Measurements from ENCODE around the gene LACTBL1.

Gene LACTBL1

GRCh38 chr1:22936681-22937080 is 36.0 kb downstream of the LACTBL1 start:
- H3K27me3 ChIP-seq (ENCODE audit: insufficient read depth, low read length), result no peaks in the 10 kb centered on the region
- H3K4me1 ChIP-seq (ENCODE audit: insufficient read depth, low read length), result no peaks in the 10 kb centered on the region
- H3K4me3 ChIP-seq (ENCODE audit: low read length), result no peak overlapping the region
- H3K9ac ChIP-seq (ENCODE audit: low read depth, low read length), result no peak overlapping the region
- no peak overlapping the region for H3K27ac ChIP-seq (ENCODE audit: low read depth, low read length)
- H3K36me3 ChIP-seq (ENCODE audit: insufficient read depth, low read length), result no peaks in the 10 kb centered on the region
- WGBS, result 46% methylated on average over 2 of the region's 2 CpGs
- H3K9me3 ChIP-seq (ENCODE audit: insufficient read depth, low read depth, low read length), result peaks cover 4% of the 10 kb centered on the region; the same call in 1 of the 2 replicates

DNA sequence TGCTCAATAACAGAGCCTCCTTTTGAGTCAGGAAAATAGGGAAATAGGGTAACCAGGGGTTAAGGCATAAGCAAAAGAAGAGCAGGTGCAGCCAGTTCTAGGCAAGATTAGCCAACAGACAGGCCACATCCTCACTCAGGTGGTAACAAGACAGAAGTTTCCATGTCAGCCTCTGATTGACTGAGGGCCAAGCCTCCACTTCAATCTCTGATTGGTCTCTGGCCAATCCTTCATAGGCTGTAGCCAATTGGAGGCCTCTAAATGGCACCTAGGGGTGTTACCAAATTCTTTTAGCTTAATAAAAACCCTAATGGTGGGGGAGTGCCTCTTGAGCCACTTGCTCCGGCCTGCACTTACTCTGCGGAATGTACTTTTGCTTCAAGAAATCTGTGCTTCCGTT is 37.2 kb downstream of the LACTBL1 start:
- WGBS, result 99% methylated on average over 3 of the region's 3 CpGs
- Histone ChIP-seq H3K27ac (ENCODE audit: low read depth, low read length) (no peak overlapping the region), H3K9ac (ENCODE audit: low read depth, low read length) (no peak overlapping the region), H3K9me3 (ENCODE audit: insufficient read depth, low read depth, low read length) (peaks cover 4% of the 10 kb centered on the region; the same call in 1 of the 2 replicates), H3K4me1 (ENCODE audit: insufficient read depth, low read length) (no peaks in the 10 kb centered on the region), H3K36me3 (ENCODE audit: insufficient read depth, low read length) (no peaks in the 10 kb centered on the region), H3K27me3 (ENCODE audit: insufficient read depth, low read length) (no peaks in the 10 kb centered on the region), H3K4me3 (ENCODE audit: low read length) (no peak overlapping the region)

DNA sequence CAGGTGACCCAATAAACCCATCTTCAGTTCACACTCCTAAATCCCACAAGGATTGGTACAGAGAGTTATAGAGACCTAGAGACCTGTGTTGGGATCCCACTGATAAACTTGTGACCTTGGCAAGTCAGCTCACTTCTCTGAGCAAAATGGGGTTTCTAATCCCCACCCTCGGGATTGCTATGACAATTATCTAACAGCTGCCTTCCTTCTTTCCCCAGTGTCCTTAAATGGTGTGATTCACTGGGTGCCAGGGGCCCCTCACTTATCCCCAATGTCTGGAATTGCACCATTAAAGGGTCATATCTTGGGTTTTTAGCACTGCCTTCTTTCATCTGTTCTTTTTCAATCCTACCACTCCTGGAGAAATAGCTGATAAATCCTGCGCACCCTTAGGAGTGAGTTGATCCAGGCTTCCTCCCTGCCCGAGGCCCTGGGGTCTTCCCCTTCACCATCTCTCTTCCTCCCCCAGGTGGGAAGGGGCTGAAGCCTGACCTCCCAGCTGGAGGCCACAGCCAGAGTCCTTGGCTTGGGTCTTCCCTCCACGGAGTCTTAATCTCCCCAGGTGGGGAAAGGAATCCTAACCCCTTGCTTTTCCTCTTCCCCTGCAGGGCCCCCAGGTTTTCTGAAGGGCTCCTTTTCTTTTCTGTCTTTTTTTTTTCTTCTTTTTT is 39.7 kb downstream of the LACTBL1 start:
- Histone ChIP-seq H3K36me3 (ENCODE audit: insufficient read depth, low read length) (no peaks in the 10 kb centered on the region), H3K27me3 (ENCODE audit: insufficient read depth, low read length) (no peaks in the 10 kb centered on the region), H3K9ac (ENCODE audit: low read depth, low read length) (no peak overlapping the region), H3K27ac (ENCODE audit: low read depth, low read length) (no peak overlapping the region), H3K4me3 (ENCODE audit: low read length) (no peak overlapping the region), H3K9me3 (ENCODE audit: insufficient read depth, low read depth, low read length) (0 out of 2 replicates have a peak, but pooled peaks cover 4% of the 10 kb centered on the region), H3K4me1 (ENCODE audit: insufficient read depth, low read length) (no peaks in the 10 kb centered on the region)
- 68% methylated on average over 4 of the region's 4 CpGs for WGBS

- no peak overlapping the region for H3K4me3 ChIP-seq (ENCODE audit: low read length)
Observed at GRCh38 chr1:22930240-22930912, 42.3 kb downstream of the LACTBL1 start.

GRCh38 chr1:22925111-22925510 is 47.6 kb downstream of the LACTBL1 start:
- H3K36me3 ChIP-seq (ENCODE audit: insufficient read depth, low read length), result no peaks in the 10 kb centered on the region
- H3K27ac ChIP-seq (ENCODE audit: low read depth, low read length), result no peak overlapping the region
- H3K27me3 ChIP-seq (ENCODE audit: insufficient read depth, low read length), result no peaks in the 10 kb centered on the region
- H3K9me3 ChIP-seq (ENCODE audit: insufficient read depth, low read depth, low read length), result no peaks in the 10 kb centered on the region
- H3K4me1 ChIP-seq (ENCODE audit: insufficient read depth, low read length), result no peaks in the 10 kb centered on the region
- H3K4me3 ChIP-seq (ENCODE audit: low read length), result no peak overlapping the region
- WGBS, result 95% methylated on average over 9 of the region's 9 CpGs
- no peak overlapping the region for H3K9ac ChIP-seq (ENCODE audit: low read depth, low read length)

More at GRCh38 chr1:22930240-22930912, 42.3 kb downstream of the LACTBL1 start:
- H3K9ac ChIP-seq (ENCODE audit: low read depth, low read length), result no peak overlapping the region
- H3K27ac ChIP-seq (ENCODE audit: low read depth, low read length), result no peak overlapping the region
- no peaks in the 10 kb centered on the region for H3K9me3 ChIP-seq (ENCODE audit: insufficient read depth, low read depth, low read length)
- no peaks in the 10 kb centered on the region for H3K36me3 ChIP-seq (ENCODE audit: insufficient read depth, low read length)
- WGBS, result 54% methylated on average over 10 of the region's 11 CpGs
- H3K4me1 ChIP-seq (ENCODE audit: insufficient read depth, low read length), result no peaks in the 10 kb centered on the region
- no peaks in the 10 kb centered on the region for H3K27me3 ChIP-seq (ENCODE audit: insufficient read depth, low read length)

- Histone ChIP-seq H3K4me3 (ENCODE audit: low read length) (no peak overlapping the region), H3K9me3 (ENCODE audit: insufficient read depth, low read depth, low read length) (no peaks in the 10 kb centered on the region), H3K27ac (ENCODE audit: low read depth, low read length) (no peak overlapping the region), H3K27me3 (ENCODE audit: insufficient read depth, low read length) (no peaks in the 10 kb centered on the region), H3K9ac (ENCODE audit: low read depth, low read length) (no peak overlapping the region), H3K4me1 (ENCODE audit: insufficient read depth, low read length) (no peaks in the 10 kb centered on the region), H3K36me3 (ENCODE audit: insufficient read depth, low read length) (no peaks in the 10 kb centered on the region)
- 94% methylated on average over 1 of the region's 1 CpG for WGBS
Observed at GRCh38 chr1:22922640-22923039, 50.0 kb downstream of the LACTBL1 start.

GRCh38 chr1:22921452-22922126 is 51.1 kb downstream of the LACTBL1 start:
- no peaks in the 10 kb centered on the region for H3K9me3 ChIP-seq (ENCODE audit: insufficient read depth, low read depth, low read length)
- no peak overlapping the region for H3K27ac ChIP-seq (ENCODE audit: low read depth, low read length)
- WGBS, result 95% methylated on average over 8 of the region's 8 CpGs
- H3K27me3 ChIP-seq (ENCODE audit: insufficient read depth, low read length), result no peaks in the 10 kb centered on the region
- H3K4me1 ChIP-seq (ENCODE audit: insufficient read depth, low read length), result no peaks in the 10 kb centered on the region
- no peaks in the 10 kb centered on the region for H3K36me3 ChIP-seq (ENCODE audit: insufficient read depth, low read length)
- no peak overlapping the region for H3K4me3 ChIP-seq (ENCODE audit: low read length)
- H3K9ac ChIP-seq (ENCODE audit: low read depth, low read length), result no peak overlapping the region

- Histone ChIP-seq H3K36me3 (ENCODE audit: insufficient read depth, low read length) (no peaks in the 10 kb centered on the region), H3K4me1 (ENCODE audit: insufficient read depth, low read length) (no peaks in the 10 kb centered on the region), H3K9me3 (ENCODE audit: insufficient read depth, low read depth, low read length) (no peaks in the 10 kb centered on the region), H3K4me3 (ENCODE audit: low read length) (no peak overlapping the region), H3K27ac (ENCODE audit: low read depth, low read length) (no peak overlapping the region), H3K27me3 (ENCODE audit: insufficient read depth, low read length) (no peaks in the 10 kb centered on the region), H3K9ac (ENCODE audit: low read depth, low read length) (no peak overlapping the region)
- 93% methylated on average over 8 of the region's 8 CpGs for WGBS
Observed at GRCh38 chr1:22920734-22921451, 51.8 kb downstream of the LACTBL1 start.

DNA sequence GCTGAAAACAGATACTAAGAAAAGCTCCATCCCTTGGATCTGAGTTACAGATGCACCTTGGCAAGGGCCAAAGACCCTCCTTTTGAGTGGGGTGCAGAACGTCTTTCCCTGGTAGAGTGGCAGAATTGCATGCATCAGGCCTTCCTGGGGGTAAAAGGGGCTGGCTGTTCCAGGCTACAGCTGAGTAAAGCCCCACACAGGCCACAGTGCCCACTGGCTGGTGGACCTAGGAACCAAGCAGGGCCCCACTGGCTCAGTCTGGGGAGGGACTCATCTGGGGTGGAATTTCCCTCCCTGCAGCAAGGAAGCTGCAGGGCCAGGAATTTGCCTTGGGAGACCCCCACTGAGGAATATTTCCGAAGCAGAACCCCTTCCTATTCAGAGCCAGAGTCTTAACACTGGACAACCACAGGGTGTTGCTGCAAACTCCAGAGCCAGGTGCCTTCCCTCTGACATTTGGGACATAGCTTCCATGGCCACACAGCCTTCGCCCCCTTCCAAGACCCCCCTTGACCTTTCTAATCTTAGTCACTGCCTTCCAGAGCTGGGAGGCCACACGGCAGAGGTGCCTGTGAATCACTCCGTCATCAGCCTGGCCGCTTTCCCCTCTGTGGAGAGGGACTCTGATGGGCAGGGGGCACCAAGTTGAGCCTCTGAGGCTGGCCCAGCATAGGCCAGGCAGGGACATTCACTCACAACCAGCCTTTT is 52.5 kb downstream of the LACTBL1 start:
- Histone ChIP-seq H3K27ac (ENCODE audit: low read depth, low read length) (no peak overlapping the region), H3K4me3 (ENCODE audit: low read length) (no peak overlapping the region), H3K27me3 (ENCODE audit: insufficient read depth, low read length) (no peaks in the 10 kb centered on the region), H3K9me3 (ENCODE audit: insufficient read depth, low read depth, low read length) (no peaks in the 10 kb centered on the region), H3K36me3 (ENCODE audit: insufficient read depth, low read length) (no peaks in the 10 kb centered on the region), H3K9ac (ENCODE audit: low read depth, low read length) (no peak overlapping the region), H3K4me1 (ENCODE audit: insufficient read depth, low read length) (no peaks in the 10 kb centered on the region)
- WGBS, result 80% methylated on average over 6 of the region's 6 CpGs

DNA sequence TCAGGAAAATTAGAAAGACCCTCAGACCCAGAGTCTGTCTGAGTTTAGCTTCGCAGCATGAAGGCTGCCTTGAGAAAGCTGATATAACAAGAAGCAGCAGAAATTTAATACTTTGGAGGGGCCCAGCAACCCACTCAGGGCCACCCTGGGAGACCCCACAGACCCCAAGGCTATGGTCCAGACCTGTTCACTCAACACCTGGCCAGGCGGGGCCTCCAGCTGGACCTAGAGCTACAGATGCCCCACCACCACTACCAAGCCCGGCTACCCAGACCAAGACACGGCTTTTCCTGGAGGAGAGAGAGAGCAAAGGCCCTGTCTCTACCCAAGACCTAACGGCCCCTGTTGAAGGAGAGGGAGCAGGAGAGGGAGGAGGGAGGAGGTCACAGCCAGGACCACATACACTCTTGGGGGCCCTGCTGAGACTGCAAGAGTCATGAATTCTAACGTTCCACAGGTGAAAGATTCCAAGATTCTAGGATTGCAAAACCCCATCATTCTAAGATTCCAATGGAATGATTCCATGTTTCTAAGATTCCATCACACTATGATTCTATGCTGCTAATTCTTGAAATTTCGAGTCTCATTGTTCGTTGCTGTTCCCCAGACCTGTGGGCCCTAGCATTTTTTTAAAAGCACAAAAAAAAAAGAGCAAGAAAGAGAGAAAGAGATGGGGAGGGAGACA is 53.2 kb downstream of the LACTBL1 start:
- Histone ChIP-seq H3K9ac (ENCODE audit: low read depth, low read length) (no peak overlapping the region), H3K9me3 (ENCODE audit: insufficient read depth, low read depth, low read length) (no peaks in the 10 kb centered on the region), H3K36me3 (ENCODE audit: insufficient read depth, low read length) (no peaks in the 10 kb centered on the region), H3K27ac (ENCODE audit: low read depth, low read length) (no peak overlapping the region), H3K4me1 (ENCODE audit: insufficient read depth, low read length) (no peaks in the 10 kb centered on the region), H3K4me3 (ENCODE audit: low read length) (no peak overlapping the region), H3K27me3 (ENCODE audit: insufficient read depth, low read length) (no peaks in the 10 kb centered on the region)
- 75% methylated on average over 7 of the region's 8 CpGs for WGBS
